Natural killer cell (primary cell): Measurements from ENCODE around the gene MUC5B. TPM values are rescaled to one million over a fixed set of nuclear protein-coding genes. Genes with fewer than 3 reads are reported as not detected.

ENCODE experiments used
- ATAC-seq, 3 donors: fragments of 150-1000 bp in 2 of 3; fragments of 200-7000 bp in 1 of 3; cut with Tn5 transposase; 1 replicate in 1 of 3; 2 replicates in 2 of 3; pipeline ENCODE4 v1.10.0; 2021; ENCODE audit warnings: mild to moderate bottlenecking in 2 of 3, moderate library complexity in 2 of 3
- DNase-seq, 2 donors: peaks; one replicate each; pipeline versions ENCODE4 v3.0.0 to v3.0.0-alpha.2; 2013 to 2021; ENCODE audit warnings: mixed read lengths in 1 of 2
- H3K27ac ChIP-seq: one replicate; pipeline ENCODE4 v1.5.1; 2013; ENCODE audit warnings: mild to moderate bottlenecking, low read length
- H3K27me3 ChIP-seq: one replicate; pipeline ENCODE4 v1.6.1; 2013; ENCODE audit warnings: low read length; ENCODE audit not compliant: control insufficient read depth, insufficient read depth
- H3K36me3 ChIP-seq: one replicate; pipeline ENCODE4 v1.6.1; 2013; ENCODE audit warnings: low read length; ENCODE audit not compliant: control insufficient read depth, insufficient read depth
- H3K4me1 ChIP-seq: one replicate; pipeline ENCODE4 v1.6.1; 2013; ENCODE audit warnings: low read length; ENCODE audit not compliant: control insufficient read depth, insufficient read depth
- H3K4me3 ChIP-seq: one replicate; pipeline ENCODE4 v1.5.1; 2013; ENCODE audit warnings: low read length
- H3K9me3 ChIP-seq: one replicate; pipeline ENCODE4 v1.6.1; 2013; ENCODE audit warnings: low read length; ENCODE audit not compliant: control insufficient read depth, insufficient read depth
- H3K27ac Mint-ChIP-seq, 2 donors: one replicate each; pipeline ENCODE4 v1.8.0; 2022; ENCODE audit warnings: mild to moderate bottlenecking in 2 of 2, mixed read lengths in 2 of 2, moderate library complexity in 1 of 2
- H3K27me3 Mint-ChIP-seq, 2 donors: one replicate each; pipeline ENCODE4 v1.8.0; 2022; ENCODE audit warnings: low read depth in 2 of 2, mixed read lengths in 2 of 2
- H3K36me3 Mint-ChIP-seq: one replicate; pipeline ENCODE4 v1.8.0; 2022; ENCODE audit warnings: mixed read lengths
- H3K4me1 Mint-ChIP-seq, 2 donors: one replicate each; pipeline ENCODE4 v1.8.0; 2022; ENCODE audit warnings: mixed read lengths in 2 of 2
- H3K4me3 Mint-ChIP-seq: one replicate; pipeline ENCODE4 v1.8.0; 2022; ENCODE audit warnings: mild to moderate bottlenecking, moderate library complexity, mixed read lengths
- H3K9me3 Mint-ChIP-seq, 2 donors: one replicate each; pipeline ENCODE4 v1.8.0; 2022; ENCODE audit warnings: mixed read lengths in 2 of 2
- CTCF ChIP-seq: fragments of 200-600 bp; IDR thresholded peaks from one replicate; pipeline ENCODE4 v1.8.0; 2022; ENCODE audit warnings: antibody characterized with exemption
- WGBS: methylation state at CpG from one replicate; pipeline ENCODE4 v1.1.7; 2013; ENCODE audit warnings: missing lambda C conversion rate; ENCODE audit not compliant: insufficient coverage; 5-methylcytosine and 5-hydroxymethylcytosine counted together
- intact Hi-C: fragments of 100-400 bp; cut with micrococcal nuclease; formaldehyde crosslinking; loops from one replicate; pipeline ENCODE4 v1.14.2; 2022
- total RNA-seq, 4 donors: library from RNA; stranded (reverse); fragments of 120-200 nt in 1 of 4; gene quantifications; one replicate each; pipeline versions ENCODE4 v1.2.3 to v1.2.4, GENCODE V29; 2013 to 2022

Gene MUC5B
- total RNA-seq, 3 donors from 2014 or later (not counting 1 experiment from before 2014, with no cell fraction given), result not detected

GRCh38 chr11:1295591-1295990 lies 72.7 kb downstream of the MUC5B start:
- Histone ChIP-seq H3K27me3 (no peaks in the 10 kb centered on the region), H3K9me3 (no peaks in the 10 kb centered on the region), H3K4me1 (no peaks in the 10 kb centered on the region), H3K4me3 (no peak overlapping the region), H3K36me3 (peaks cover 17% of the 10 kb centered on the region), H3K27ac (no peak overlapping the region)
- DNase-seq (no peak), ATAC-seq (no peak)
- Mint-ChIP-seq H3K36me3 (no peaks in the 10 kb centered on the region), H3K4me3 (no peak overlapping the region), H3K27me3 (no peaks in the 10 kb centered on the region), H3K9me3 (no peaks in the 10 kb centered on the region), H3K27ac (no peak overlapping the region), H3K4me1 (peaks cover 20 to 22% of the 10 kb centered on the region in 2 donors)
- TF ChIP-seq CTCF, result no peak
- WGBS, result 98% methylated on average over 23 of the region's 23 CpGs
- intact Hi-C loops, result no loop called here

- no peaks in the 10 kb centered on the region for H3K27me3 Mint-ChIP-seq
- Histone ChIP-seq H3K4me1 (no peaks in the 10 kb centered on the region), H3K27me3 (no peaks in the 10 kb centered on the region), H3K36me3 (peaks cover 15% of the 10 kb centered on the region), H3K9me3 (no peaks in the 10 kb centered on the region), H3K4me3 (no peak overlapping the region), H3K27ac (no peak overlapping the region)
- no peak overlapping the region for H3K4me3 Mint-ChIP-seq
- intact Hi-C loops, result no loop called here
- no peak overlapping the region for H3K27ac Mint-ChIP-seq
- 91% methylated on average over 9 of the region's 9 CpGs for WGBS
- peaks cover 20 to 22% of the 10 kb centered on the region in 2 donors for H3K4me1 Mint-ChIP-seq
- no peaks in the 10 kb centered on the region for H3K36me3 Mint-ChIP-seq
- no peaks in the 10 kb centered on the region for H3K9me3 Mint-ChIP-seq
- TF ChIP-seq CTCF, result no peak
- no peak for ATAC-seq
- DNase-seq, result peak in 1 of 2 donors; percentile 13
Measured at GRCh38 chr11:1296287-1296686, 73.4 kb downstream of the MUC5B start.

- H3K27ac Mint-ChIP-seq, result no peak overlapping the region
- peak in 1 of 2 donors; percentile 10 for DNase-seq
- peaks cover 16 to 18% of the 10 kb centered on the region in 2 donors for H3K4me1 Mint-ChIP-seq
- 97% methylated on average over 25 of the region's 25 CpGs for WGBS
- H3K4me3 ChIP-seq, result no peak overlapping the region
- H3K36me3 ChIP-seq, result peaks cover 15% of the 10 kb centered on the region
- no peaks in the 10 kb centered on the region for H3K27me3 Mint-ChIP-seq
- no peak for TF ChIP-seq CTCF
- no peak overlapping the region for H3K27ac ChIP-seq
- no peaks in the 10 kb centered on the region for H3K9me3 ChIP-seq
- no peak overlapping the region for H3K4me3 Mint-ChIP-seq
- no peak for ATAC-seq
- no peaks in the 10 kb centered on the region for H3K27me3 ChIP-seq
- no peaks in the 10 kb centered on the region for H3K4me1 ChIP-seq
- H3K36me3 Mint-ChIP-seq, result no peaks in the 10 kb centered on the region
- intact Hi-C loops, result no loop called here
- H3K9me3 Mint-ChIP-seq, result no peaks in the 10 kb centered on the region
Measured at GRCh38 chr11:1297011-1297575, 74.2 kb downstream of the MUC5B start.
